Mammary epithelial cell (primary cell): ENCODE data around the gene STARD6.

Experiments used
- EZH2 ChIP-seq: IDR thresholded peaks from 2 replicates; pipeline ENCODE4 v1.6.1; 2012; ENCODE audit warnings: low read length, inconsistent platforms, borderline replicate concordance
- TF ChIP-seq, protein P1 (sequence below), 2 donors: IDR thresholded peaks in 1 of 2; conservative IDR thresholded peaks in 1 of 2; 2 replicates each; pipeline ENCODE4 v1.5.1; 2011 to 2012; ENCODE audit warnings: inconsistent platforms in 2 of 2, low read length in 2 of 2, mild to moderate bottlenecking in 2 of 2, control low read depth in 1 of 2, low read depth in 1 of 2; ENCODE audit not compliant: insufficient read depth in 1 of 2; ENCODE audit errors: extremely low read depth in 1 of 2

DNA sequence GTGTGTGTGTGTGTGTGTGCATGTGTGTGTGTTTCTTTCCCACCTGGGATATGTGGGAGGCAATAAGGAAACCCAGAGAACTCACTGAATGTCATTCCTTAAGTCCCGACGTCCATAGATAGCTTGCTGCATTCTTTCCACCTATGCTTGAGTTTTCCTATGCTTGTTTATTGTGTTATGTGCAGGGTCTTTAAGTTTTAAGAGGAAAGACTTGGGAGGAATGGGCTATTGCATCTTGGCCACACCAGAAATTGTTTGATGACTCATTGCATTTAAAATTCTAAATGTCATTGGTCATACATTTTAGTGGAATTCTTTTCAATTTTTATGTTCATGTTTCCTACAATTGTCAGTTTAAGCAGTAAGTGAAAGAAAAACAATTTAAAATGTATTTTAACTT is 33.7 kb downstream of the STARD6 start:
- TF ChIP-seq, protein P1, sequence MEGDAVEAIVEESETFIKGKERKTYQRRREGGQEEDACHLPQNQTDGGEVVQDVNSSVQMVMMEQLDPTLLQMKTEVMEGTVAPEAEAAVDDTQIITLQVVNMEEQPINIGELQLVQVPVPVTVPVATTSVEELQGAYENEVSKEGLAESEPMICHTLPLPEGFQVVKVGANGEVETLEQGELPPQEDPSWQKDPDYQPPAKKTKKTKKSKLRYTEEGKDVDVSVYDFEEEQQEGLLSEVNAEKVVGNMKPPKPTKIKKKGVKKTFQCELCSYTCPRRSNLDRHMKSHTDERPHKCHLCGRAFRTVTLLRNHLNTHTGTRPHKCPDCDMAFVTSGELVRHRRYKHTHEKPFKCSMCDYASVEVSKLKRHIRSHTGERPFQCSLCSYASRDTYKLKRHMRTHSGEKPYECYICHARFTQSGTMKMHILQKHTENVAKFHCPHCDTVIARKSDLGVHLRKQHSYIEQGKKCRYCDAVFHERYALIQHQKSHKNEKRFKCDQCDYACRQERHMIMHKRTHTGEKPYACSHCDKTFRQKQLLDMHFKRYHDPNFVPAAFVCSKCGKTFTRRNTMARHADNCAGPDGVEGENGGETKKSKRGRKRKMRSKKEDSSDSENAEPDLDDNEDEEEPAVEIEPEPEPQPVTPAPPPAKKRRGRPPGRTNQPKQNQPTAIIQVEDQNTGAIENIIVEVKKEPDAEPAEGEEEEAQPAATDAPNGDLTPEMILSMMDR (conservative IDR thresholded peaks at IDR 0.05 in 1 of 2, IDR thresholded peaks at IDR 0.05 in 1 of 2; ENCODE audit: extremely low read depth in 1 of 2, insufficient read depth in 1 of 2, low read depth in 1 of 2, low read length in 2 of 2): no peak
- no peak for TF ChIP-seq EZH2
